Muscle layer of colon (tissue), 2 donors: Measurements from ENCODE around the gene NAALADL1.
"Not testable (repeated sequence)": the region's sequence is repeated elsewhere in the genome, so short reads cannot be mapped to it uniquely, and the experiment has no call there.

Experiments used
- H3K27ac ChIP-seq: one replicate; pipeline ENCODE4 v1.7.0; 2013; ENCODE audit warnings: low read depth, mild to moderate bottlenecking, low read length, moderate library complexity
- H3K27me3 ChIP-seq, 2 donors: one replicate each; pipeline ENCODE4 v1.7.0; 2013; ENCODE audit warnings: low read length in 2 of 2, mild to moderate bottlenecking in 2 of 2; ENCODE audit not compliant: insufficient read depth in 2 of 2, control insufficient read depth in 1 of 2
- H3K36me3 ChIP-seq: one replicate; pipeline ENCODE4 v1.7.0; 2013; ENCODE audit warnings: mild to moderate bottlenecking, low read length; ENCODE audit not compliant: insufficient read depth
- H3K4me1 ChIP-seq: one replicate; pipeline ENCODE4 v1.7.0; 2013; ENCODE audit warnings: mild to moderate bottlenecking, low read length; ENCODE audit not compliant: insufficient read depth
- H3K4me3 ChIP-seq, 2 donors: one replicate each; pipeline ENCODE4 v1.7.0; 2013; ENCODE audit warnings: low read length in 2 of 2, low read depth in 1 of 2, mild to moderate bottlenecking in 1 of 2, moderate library complexity in 1 of 2
- H3K9ac ChIP-seq: one replicate; pipeline ENCODE4 v1.7.0; 2013; ENCODE audit warnings: low read length
- H3K9me3 ChIP-seq: one replicate; pipeline ENCODE4 v1.7.0; 2013; ENCODE audit warnings: mild to moderate bottlenecking, low read length
- donor health status: abdominal sarcoma.
- donor health status: Adenocarcinoma of cecum.

The NAALADL1 gene

GRCh38 chr11:65021509-65021908 lies 36.8 kb downstream of the NAALADL1 start:
- H3K36me3 ChIP-seq = peaks cover 32% of the 10 kb centered on the region
- no peaks in the 10 kb centered on the region for H3K9me3 ChIP-seq
- H3K9ac ChIP-seq = no peak overlapping the region
- no peak overlapping the region for H3K4me3 ChIP-seq
- H3K4me1 ChIP-seq = peaks cover under 1% of the 10 kb centered on the region
- H3K27ac ChIP-seq = no peak overlapping the region
- H3K27me3 ChIP-seq = no peaks in the 10 kb centered on the region

DNA sequence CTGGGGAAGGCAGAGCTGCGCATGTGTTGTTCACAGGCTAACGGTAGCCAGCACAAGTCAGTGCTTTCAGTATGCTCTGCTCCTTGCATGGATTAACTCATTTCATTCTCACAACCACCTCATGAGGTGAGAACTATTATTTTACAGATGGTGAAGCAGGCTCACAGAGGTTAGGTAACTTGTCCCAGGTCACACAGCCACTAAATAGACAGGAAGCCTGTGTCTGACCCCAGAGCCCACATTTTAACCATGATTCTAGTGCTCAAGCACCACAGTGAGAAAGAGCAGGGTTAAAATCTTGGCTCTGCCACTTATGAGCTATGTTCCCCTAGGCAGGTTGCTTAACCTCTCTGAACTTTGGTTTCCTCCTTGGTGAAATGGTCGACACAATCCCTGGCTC lies 37.4 kb downstream of the NAALADL1 start:
- no peaks in the 10 kb centered on the region for H3K4me1 ChIP-seq
- H3K9ac ChIP-seq = no peak overlapping the region
- H3K36me3 ChIP-seq = peaks cover 32% of the 10 kb centered on the region
- no peak overlapping the region for H3K4me3 ChIP-seq
- H3K9me3 ChIP-seq = no peaks in the 10 kb centered on the region
- H3K27ac ChIP-seq = no peak overlapping the region
- no peaks in the 10 kb centered on the region for H3K27me3 ChIP-seq

DNA sequence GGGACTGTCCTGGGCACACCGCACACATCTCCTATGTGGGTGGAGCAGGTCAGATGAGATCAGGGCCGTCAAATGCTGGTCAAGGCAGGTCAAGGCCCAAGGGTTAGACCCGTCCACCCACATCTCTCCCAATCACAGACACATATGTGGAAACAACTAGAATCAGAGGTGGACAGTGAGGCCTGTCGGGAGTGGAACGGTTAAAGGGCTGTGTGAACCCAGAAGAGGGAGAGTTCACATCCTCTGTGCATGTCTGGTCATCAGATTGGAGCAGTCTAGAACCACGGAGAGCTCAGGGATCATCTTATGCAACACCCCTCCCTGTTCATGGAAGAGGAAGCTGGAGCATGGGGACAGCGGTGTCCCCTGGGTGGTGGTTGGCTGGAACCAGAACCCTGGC lies 38.5 kb downstream of the NAALADL1 start:
- Histone ChIP-seq H3K4me1 (peaks cover 6% of the 10 kb centered on the region), H3K27me3 (no peaks in the 10 kb centered on the region), H3K9ac (no peak overlapping the region), H3K27ac (no peak overlapping the region), H3K9me3 (no peaks in the 10 kb centered on the region), H3K4me3 (no peak overlapping the region), H3K36me3 (peaks cover 32% of the 10 kb centered on the region)

GRCh38 chr11:65017937-65018336 lies 40.4 kb downstream of the NAALADL1 start:
- H3K9me3 ChIP-seq = no peaks in the 10 kb centered on the region
- peaks cover 11% of the 10 kb centered on the region for H3K4me1 ChIP-seq
- H3K27ac ChIP-seq = no peak overlapping the region
- H3K27me3 ChIP-seq = no peaks in the 10 kb centered on the region
- H3K36me3 ChIP-seq = peaks cover 32% of the 10 kb centered on the region
- H3K4me3 ChIP-seq = no peak overlapping the region
- no peak overlapping the region for H3K9ac ChIP-seq

DNA sequence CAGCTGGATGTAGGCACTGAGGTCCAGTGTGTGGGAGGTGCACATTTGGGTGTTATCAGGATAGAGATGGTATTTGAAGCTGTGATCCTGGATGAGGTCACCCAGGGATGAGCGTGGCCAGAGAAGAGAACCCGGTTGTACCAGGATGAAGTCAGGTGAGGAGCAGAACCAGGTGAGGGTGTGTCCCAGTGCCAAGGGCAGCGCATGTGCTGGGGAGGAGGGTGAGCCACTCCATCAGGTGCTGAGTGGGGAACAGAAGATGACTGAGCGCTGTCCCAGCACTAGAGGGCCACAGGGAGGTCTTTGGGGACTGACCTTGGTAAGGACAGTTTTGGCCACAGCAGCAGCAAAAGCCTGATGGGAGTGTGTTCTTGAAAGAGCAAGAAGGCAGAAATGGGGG lies 41.6 kb downstream of the NAALADL1 start:
- H3K9ac ChIP-seq = no peak overlapping the region
- no peaks in the 10 kb centered on the region for H3K27me3 ChIP-seq

GRCh38 chr11:65014726-65015227 lies 43.6 kb downstream of the NAALADL1 start:
- H3K27ac ChIP-seq = peak overlapping the region; percentile 99
- no peaks in the 10 kb centered on the region for H3K27me3 ChIP-seq
- peaks cover 13% of the 10 kb centered on the region for H3K4me1 ChIP-seq
- peak overlapping the region; percentile 82 to 92 for H3K4me3 ChIP-seq
- H3K9ac ChIP-seq = peak overlapping the region; percentile 39
- no peaks in the 10 kb centered on the region for H3K9me3 ChIP-seq
- H3K36me3 ChIP-seq = peaks cover 16% of the 10 kb centered on the region

More for the DNA sequence above, 41.6 kb downstream of the NAALADL1 start:
- Histone ChIP-seq H3K36me3 (peaks cover 27% of the 10 kb centered on the region), H3K4me1 (peaks cover 13% of the 10 kb centered on the region), H3K9me3 (no peaks in the 10 kb centered on the region), H3K4me3 (no peak overlapping the region), H3K27ac (no peak overlapping the region)

- no peaks in the 10 kb centered on the region for H3K27me3 ChIP-seq
- H3K4me3 ChIP-seq = peak within 1 kb of the TSS; percentile 82 to 92
- peak within 1 kb of the TSS; percentile 99 for H3K27ac ChIP-seq
- no peaks in the 10 kb centered on the region for H3K9me3 ChIP-seq
- H3K9ac ChIP-seq = peak within 1 kb of the TSS; percentile 93
- H3K36me3 ChIP-seq = peaks cover 13% of the 10 kb centered on the region
- peaks cover 13% of the 10 kb centered on the region for H3K4me1 ChIP-seq
These were observed 44.2 kb downstream of the NAALADL1 start, which contains the start of gene ARL2 for GRCh38 chr11:65013888-65014725. Gene ARL2, plus strand, starts transcription at chr11:65014160. Its CDS starts 48 bp downstream, at chr11:65014208.

DNA sequence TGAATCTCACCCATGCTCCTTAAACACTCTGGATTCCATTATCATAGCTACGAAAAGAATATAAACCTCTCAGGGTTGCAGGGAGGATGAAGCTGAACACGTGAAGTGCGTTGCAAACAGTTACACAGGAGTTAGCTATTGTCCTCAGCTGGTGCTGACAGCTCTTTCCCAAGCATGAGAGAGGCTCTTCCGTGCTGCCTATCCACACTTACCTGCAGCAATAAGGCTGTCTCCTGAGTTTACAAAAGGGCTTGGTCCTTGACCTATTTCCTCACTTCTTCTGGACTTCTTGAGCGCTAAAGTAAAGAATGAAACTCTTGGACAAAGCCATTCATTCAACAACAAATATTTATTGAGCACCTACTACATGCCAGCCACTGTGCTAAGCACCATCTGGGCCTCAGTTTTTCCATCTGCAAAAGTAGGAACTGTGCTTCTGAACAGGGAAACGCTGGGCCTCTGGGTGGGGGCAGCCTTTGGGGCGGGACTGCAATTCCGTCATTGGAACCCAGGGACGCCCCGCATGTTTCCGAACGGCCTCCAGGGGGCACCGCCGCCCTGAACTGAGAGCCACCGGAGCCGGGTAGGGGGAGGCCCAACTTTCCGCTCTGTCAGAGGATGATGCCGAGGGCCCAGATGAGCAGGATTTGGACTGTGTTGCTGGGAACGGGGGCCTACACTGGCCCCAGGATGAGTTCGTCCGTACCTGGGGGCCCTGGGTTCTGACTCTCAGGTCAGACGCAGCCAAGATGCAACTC lies 45.0 kb downstream of the NAALADL1 start:
- H3K27ac ChIP-seq = peak overlapping the region; percentile 99
- H3K27me3 ChIP-seq = no peaks in the 10 kb centered on the region
- peak overlapping the region; percentile 93 for H3K9ac ChIP-seq
- peak overlapping the region; percentile 82 to 92 for H3K4me3 ChIP-seq
- peaks cover 13% of the 10 kb centered on the region for H3K4me1 ChIP-seq
- peaks cover 8% of the 10 kb centered on the region for H3K36me3 ChIP-seq
- H3K9me3 ChIP-seq = no peaks in the 10 kb centered on the region

DNA sequence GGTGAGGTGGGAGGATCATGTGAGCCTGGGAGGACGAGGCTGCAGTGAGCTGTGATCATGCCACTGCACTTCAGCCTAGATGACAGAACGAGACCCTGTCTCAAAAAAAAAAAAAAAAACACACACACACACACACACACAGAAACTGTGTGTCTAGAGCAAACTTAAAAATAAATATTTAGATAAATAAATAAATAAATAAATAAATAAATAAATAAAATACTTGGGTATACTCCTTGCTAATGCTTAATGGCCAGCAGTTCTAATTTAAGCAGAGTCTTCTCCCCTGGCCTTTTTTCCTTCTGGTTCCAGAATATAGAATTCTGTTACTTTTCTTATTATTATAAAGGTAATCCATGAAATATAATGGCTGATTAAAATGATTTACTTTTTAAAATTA lies 49.5 kb downstream of the NAALADL1 start:
- Histone ChIP-seq H3K36me3 (no peaks in the 10 kb centered on the region), H3K4me1 (peaks cover 8% of the 10 kb centered on the region), H3K4me3 (no peak overlapping the region), H3K9me3 (no peaks in the 10 kb centered on the region), H3K27ac (no peak overlapping the region), H3K27me3 (no peaks in the 10 kb centered on the region), H3K9ac (no peak overlapping the region)

- Histone ChIP-seq H3K27me3 (no peaks in the 10 kb centered on the region), H3K36me3 (no peaks in the 10 kb centered on the region), H3K9ac (no peak overlapping the region), H3K4me1 (peaks cover 3% of the 10 kb centered on the region), H3K9me3 (no peaks in the 10 kb centered on the region), H3K27ac (no peak overlapping the region), H3K4me3 (no peak overlapping the region)
These were observed 50.3 kb downstream of the NAALADL1 start for GRCh38 chr11:65008016-65008415.

- not testable (repeated sequence) for H3K4me3 ChIP-seq, H3K4me1 ChIP-seq, H3K27me3 ChIP-seq, H3K36me3 ChIP-seq, H3K27ac ChIP-seq, H3K9ac ChIP-seq, H3K9me3 ChIP-seq
These were observed 54.4 kb downstream of the NAALADL1 start for GRCh38 chr11:65003968-65004367.
